GM21423 (cell line): ENCODE results near the gene HMGCL.
"Not testable (repeated sequence)": the region's sequence is repeated elsewhere in the genome, so short reads cannot be mapped to it uniquely, and the experiment has no call there.

Experiments
- ATAC-seq: cut with Tn5 transposase; IDR thresholded peaks from one replicate; pipeline ENCODE4 v1.9.1; 2021; ENCODE audit warnings: mild to moderate bottlenecking, moderate library complexity; ENCODE audit not compliant: unreplicated experiment

The HMGCL gene

GRCh38 chr1:23825076-23825761, at the start of gene HMGCL:
Gene HMGCL (minus strand): TSS chr1:23825429. CDS start chr1:23825415, 14 bp downstream.
- ATAC-seq = peak; percentile 91

- ATAC-seq = no peak
Observed at GRCh38 chr1:23872421-23872820, 47.2 kb upstream of the HMGCL start.

DNA sequence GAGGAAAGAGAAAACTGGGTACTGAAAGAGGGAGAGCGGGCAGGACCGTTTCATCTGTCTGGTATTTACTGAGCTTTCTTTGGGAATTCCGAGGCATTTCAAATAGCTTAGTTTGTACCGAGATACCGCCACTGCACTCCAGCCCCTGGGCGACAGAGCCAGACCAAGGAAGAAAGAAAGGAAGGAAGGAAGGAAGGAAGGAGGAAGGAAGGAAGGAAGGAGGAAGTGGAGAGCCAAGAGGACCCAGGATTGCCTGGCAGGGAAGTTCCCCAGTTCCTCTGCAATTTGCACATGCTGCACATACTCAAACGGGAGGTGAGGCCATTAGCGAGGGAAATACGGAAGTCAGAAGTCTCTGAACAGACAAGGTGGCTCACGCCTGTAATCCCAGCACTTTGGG, 43.8 kb upstream of the HMGCL start:
- no peak for ATAC-seq

DNA sequence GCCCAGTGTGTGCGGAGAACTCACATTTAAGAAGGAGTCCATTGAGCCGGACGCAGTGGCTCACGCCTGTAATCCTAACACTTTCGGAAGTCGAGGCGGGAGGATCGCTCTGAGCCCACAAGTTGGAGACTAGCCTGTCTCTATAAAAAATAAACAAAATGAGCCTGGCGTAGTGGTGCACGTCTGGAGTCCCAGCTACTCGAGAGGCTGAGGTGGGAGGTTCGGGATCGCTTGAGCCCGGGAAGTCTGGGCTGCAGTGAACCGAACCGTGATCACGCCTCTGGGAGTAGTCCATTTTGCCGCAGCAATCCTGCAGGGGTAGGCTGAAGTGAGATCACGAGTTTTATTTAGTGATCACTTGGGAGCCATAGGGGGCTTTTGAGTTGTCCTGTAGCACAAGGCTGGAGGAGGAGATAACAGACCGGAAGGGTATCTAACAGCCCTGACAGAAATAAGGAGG, 43.4 kb upstream of the HMGCL start:
- peak; percentile 8 for ATAC-seq

DNA sequence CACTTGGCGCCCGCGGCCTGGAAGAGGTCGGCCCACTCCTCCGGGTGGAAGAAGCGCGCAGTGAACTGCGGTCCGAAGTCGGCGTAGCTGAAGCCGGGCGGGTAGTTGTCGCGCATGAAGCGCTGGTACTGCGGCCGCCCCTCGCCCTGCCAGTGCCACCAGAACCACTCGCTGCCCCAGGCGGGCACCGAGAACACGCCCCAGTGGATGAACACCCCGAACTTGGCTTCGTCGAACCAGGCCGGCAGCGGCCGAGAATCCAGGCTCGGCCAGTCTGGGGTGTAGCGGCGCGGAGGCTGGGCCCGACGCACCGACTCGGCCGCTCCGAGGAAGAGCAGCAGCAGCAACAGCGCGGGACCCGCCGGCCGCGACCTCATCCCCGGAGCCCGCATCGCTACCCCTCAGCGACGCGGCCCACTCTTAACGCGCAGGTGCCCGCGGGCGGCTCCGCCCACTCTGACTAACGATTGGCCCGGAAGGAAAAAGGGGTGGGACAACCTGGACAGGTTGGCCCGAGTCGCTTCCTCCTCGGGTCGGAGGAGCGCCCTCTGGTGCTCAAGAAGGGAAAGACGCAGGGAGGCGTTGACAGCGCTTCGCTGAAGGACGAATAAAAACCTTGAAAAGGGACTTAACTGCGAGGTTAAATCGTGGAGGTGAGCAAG, 42.8 kb upstream of the HMGCL start, which contains the start of gene FUCA1:
TSS of gene FUCA1 (minus strand) at position 396 of the 662 bp plus-strand sequence. CDS start at position 392, 4 bp downstream.
- ATAC-seq = peak; percentile 89

DNA sequence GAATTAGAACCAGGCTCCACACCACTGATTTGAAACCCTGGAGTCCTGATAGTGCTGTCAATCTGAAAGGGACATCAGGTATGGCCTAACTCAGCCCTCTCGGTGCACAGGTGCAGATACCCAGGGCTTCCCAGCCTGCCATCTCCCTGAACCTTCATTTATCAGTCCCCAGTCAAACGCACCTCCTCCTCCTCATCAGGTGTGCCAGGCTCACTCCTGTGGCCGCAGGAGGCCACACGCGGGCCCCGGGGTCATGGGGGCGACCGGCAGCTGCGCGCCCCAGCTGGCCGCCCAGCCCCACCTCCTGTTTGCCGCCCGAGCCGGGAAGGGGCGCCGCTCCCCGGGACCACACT, 42.3 kb upstream of the HMGCL start:
- peak; percentile 16 for ATAC-seq

- ATAC-seq = no peak
Observed at GRCh38 chr1:23865543-23865930, 40.3 kb upstream of the HMGCL start.

- ATAC-seq = no peak
Observed at GRCh38 chr1:23864801-23865542, 39.7 kb upstream of the HMGCL start.

- ATAC-seq = no peak
Observed at GRCh38 chr1:23862640-23863039, 37.4 kb upstream of the HMGCL start.

GRCh38 chr1:23854568-23854967, 29.3 kb upstream of the HMGCL start:
- ATAC-seq = no peak

DNA sequence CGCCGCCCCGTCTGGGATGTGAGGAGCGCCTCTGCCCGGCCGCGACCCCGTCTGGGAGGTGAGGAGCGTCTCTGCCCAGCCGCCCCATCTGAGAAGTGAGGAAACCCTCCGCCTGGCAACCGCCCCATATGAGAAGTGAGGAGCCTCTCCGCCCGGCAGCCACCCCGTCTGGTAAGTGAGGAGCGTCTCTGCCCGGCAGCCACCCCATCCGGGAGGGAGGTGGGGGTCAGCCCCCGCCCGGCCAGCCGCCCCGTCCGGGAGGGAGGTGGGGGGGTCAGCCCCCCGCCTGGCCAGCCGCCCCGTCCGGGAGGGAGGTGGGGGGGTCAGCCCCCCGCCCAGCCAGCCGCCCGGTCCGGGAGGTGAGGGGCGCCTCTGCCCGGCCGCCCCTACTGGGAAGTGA, 27.9 kb upstream of the HMGCL start:
- ATAC-seq = not testable (repeated sequence)

DNA sequence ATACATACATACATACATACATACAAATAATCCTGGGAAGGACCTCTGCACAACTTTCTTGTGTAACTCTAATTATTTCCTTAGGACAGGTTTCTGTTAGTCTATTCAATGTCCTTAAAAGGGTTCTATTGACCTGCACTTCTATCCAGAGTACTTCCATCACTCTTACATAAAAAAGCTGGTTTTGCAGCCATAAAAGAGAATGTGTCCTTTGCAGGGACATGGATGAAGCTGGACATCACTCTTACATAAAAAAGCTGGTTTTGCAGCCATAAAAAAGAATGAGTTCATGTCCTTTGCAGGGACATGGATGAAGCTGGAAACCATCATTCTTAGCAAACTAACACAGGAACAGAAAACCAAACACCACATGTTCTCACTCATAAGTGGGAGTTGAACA, 26.2 kb upstream of the HMGCL start:
- ATAC-seq = not testable (repeated sequence)

GRCh38 chr1:23848673-23849616, 23.7 kb upstream of the HMGCL start:
- ATAC-seq = no peak

- ATAC-seq = not testable (repeated sequence)
Observed at GRCh38 chr1:23847482-23848095, 22.4 kb upstream of the HMGCL start.

- no peak for ATAC-seq
Observed at GRCh38 chr1:23845163-23845562, 19.9 kb upstream of the HMGCL start.

- ATAC-seq = no peak
Observed at GRCh38 chr1:23843644-23844043, 18.4 kb upstream of the HMGCL start.

GRCh38 chr1:23838401-23838866, 13.2 kb upstream of the HMGCL start:
- no peak for ATAC-seq

- ATAC-seq = no peak
Observed at GRCh38 chr1:23837908-23838307, 12.7 kb upstream of the HMGCL start.

DNA sequence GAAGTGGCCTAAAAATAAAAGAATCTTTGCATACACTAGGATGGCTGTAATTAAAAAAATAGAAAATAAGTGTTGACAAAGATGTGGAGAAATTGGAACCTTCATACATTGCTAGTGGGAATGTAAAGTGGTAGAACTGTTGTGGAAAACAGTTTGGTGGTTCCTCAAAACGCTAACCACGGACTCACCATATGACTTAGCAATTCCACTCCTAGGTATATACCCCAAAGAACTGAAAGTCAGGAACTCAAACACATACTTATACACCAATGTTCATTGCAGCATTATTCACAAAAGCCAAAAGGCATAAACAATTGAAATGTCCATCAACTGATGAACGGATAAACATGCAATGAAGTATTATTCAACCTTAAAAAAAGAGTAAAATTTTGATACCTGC, 10.8 kb upstream of the HMGCL start:
- no peak for ATAC-seq

- not testable (repeated sequence) for ATAC-seq
Observed at GRCh38 chr1:23834156-23834555, 8.9 kb upstream of the HMGCL start.
